ENCODE data around the gene GMIP. TPM values are rescaled to one million over a fixed set of nuclear protein-coding genes. Genes with fewer than 3 reads are reported as not detected.
"Not testable (repeated sequence)": the region's sequence is repeated elsewhere in the genome, so short reads cannot be mapped to it uniquely, and the experiment has no call there.

Gene GMIP
- total and polyA plus RNA-seq, 2 donors (not counting 1 experiment from before 2014, with no cell fraction given) = 2.3 to 5.3 TPM

- Histone ChIP-seq H3K9me3 (ENCODE audit: control insufficient read depth, insufficient read depth, low read depth, low read length) (no peaks in the 10 kb centered on the region), H3K79me2 (ENCODE audit: control insufficient read depth, insufficient read depth, low read length) (no peaks in the 10 kb centered on the region), H3K4me3 (replicated peaks in 1 of 4; ENCODE audit: control extremely low read depth in 1 of 4, insufficient read depth in 1 of 4, low read depth in 3 of 4, low read length in 4 of 4) (no peak overlapping the region), H3K4me1 (ENCODE audit: control insufficient read depth, extremely low read depth, insufficient read depth, low read length) (no peaks in the 10 kb centered on the region), H3K4me2 (ENCODE audit: extremely low read depth, insufficient read depth, low read length) (no peak overlapping the region), H3K9ac (ENCODE audit: insufficient read depth, low read length) (no peak overlapping the region), H4K20me1 (ENCODE audit: control insufficient read depth, extremely low read depth, insufficient read depth, low read length) (no peaks in the 10 kb centered on the region), H3K27ac (ENCODE audit: insufficient read depth, low read length) (no peak overlapping the region), H2AFZ (ENCODE audit: low read length) (no peak overlapping the region), H3K36me3 (ENCODE audit: control insufficient read depth, insufficient read depth, low read length) (no peaks in the 10 kb centered on the region), H3K27me3 (ENCODE audit: control insufficient read depth, insufficient read depth, low read length) (no peaks in the 10 kb centered on the region)
- TF ChIP-seq EZH2 (IDR thresholded peaks at IDR 0.05; ENCODE audit: low read length, missing control alignments) (no peak), CTCF (conservative IDR thresholded peaks at IDR 0.05 in 1 of 2, IDR thresholded peaks at IDR 0.05 in 1 of 2; ENCODE audit: low read depth in 1 of 2, low read length in 2 of 2) (no peak)
- DNase-seq (ENCODE audit: low read depth in 2 of 2) = no peak
Measured at GRCh38 chr19:19687090-19687489, 43.6 kb upstream of the GMIP start.

- TF ChIP-seq EZH2 (IDR thresholded peaks at IDR 0.05; ENCODE audit: low read length, missing control alignments) (no peak), CTCF (conservative IDR thresholded peaks at IDR 0.05 in 1 of 2, IDR thresholded peaks at IDR 0.05 in 1 of 2; ENCODE audit: low read depth in 1 of 2, low read length in 2 of 2) (no peak)
- no peaks in the 10 kb centered on the region for H3K79me2 ChIP-seq (ENCODE audit: control insufficient read depth, insufficient read depth, low read length)
- DNase-seq (ENCODE audit: low read depth in 2 of 2) = no peak
- H3K36me3 ChIP-seq (ENCODE audit: control insufficient read depth, insufficient read depth, low read length) = no peaks in the 10 kb centered on the region
- no peak overlapping the region for H3K4me2 ChIP-seq (ENCODE audit: extremely low read depth, insufficient read depth, low read length)
- no peak overlapping the region for H3K27ac ChIP-seq (ENCODE audit: insufficient read depth, low read length)
- H3K4me1 ChIP-seq (ENCODE audit: control insufficient read depth, extremely low read depth, insufficient read depth, low read length) = no peaks in the 10 kb centered on the region
- H2AFZ ChIP-seq (ENCODE audit: low read length) = no peak overlapping the region
- H3K4me3 ChIP-seq (replicated peaks in 1 of 4; ENCODE audit: control extremely low read depth in 1 of 4, insufficient read depth in 1 of 4, low read depth in 3 of 4, low read length in 4 of 4) = no peak overlapping the region
- H3K27me3 ChIP-seq (ENCODE audit: control insufficient read depth, insufficient read depth, low read length) = no peaks in the 10 kb centered on the region
- H3K9ac ChIP-seq (ENCODE audit: insufficient read depth, low read length) = no peak overlapping the region
- no peaks in the 10 kb centered on the region for H4K20me1 ChIP-seq (ENCODE audit: control insufficient read depth, extremely low read depth, insufficient read depth, low read length)
- H3K9me3 ChIP-seq (ENCODE audit: control insufficient read depth, insufficient read depth, low read depth, low read length) = no peaks in the 10 kb centered on the region
Measured at GRCh38 chr19:19686580-19686979, 43.1 kb upstream of the GMIP start.

- not testable (repeated sequence) for H3K36me3 ChIP-seq (ENCODE audit: control insufficient read depth, insufficient read depth, low read length); DNase-seq (ENCODE audit: low read depth in 2 of 2); H2AFZ ChIP-seq (ENCODE audit: low read length); H3K9ac ChIP-seq (ENCODE audit: insufficient read depth, low read length); H3K4me2 ChIP-seq (ENCODE audit: extremely low read depth, insufficient read depth, low read length); H3K9me3 ChIP-seq (ENCODE audit: control insufficient read depth, insufficient read depth, low read depth, low read length); H3K27ac ChIP-seq (ENCODE audit: insufficient read depth, low read length); H4K20me1 ChIP-seq (ENCODE audit: control insufficient read depth, extremely low read depth, insufficient read depth, low read length); H3K79me2 ChIP-seq (ENCODE audit: control insufficient read depth, insufficient read depth, low read length); H3K4me1 ChIP-seq (ENCODE audit: control insufficient read depth, extremely low read depth, insufficient read depth, low read length); H3K4me3 ChIP-seq (replicated peaks in 1 of 4; ENCODE audit: control extremely low read depth in 1 of 4, insufficient read depth in 1 of 4, low read depth in 3 of 4, low read length in 4 of 4); H3K27me3 ChIP-seq (ENCODE audit: control insufficient read depth, insufficient read depth, low read length)
Measured at GRCh38 chr19:19686119-19686518, 42.7 kb upstream of the GMIP start.

All from fibroblast of lung (primary cell).